HepG2 (cell line): ENCODE data around the gene MMP24OS. TPM values are rescaled to one million over a fixed set of nuclear protein-coding genes. Genes with fewer than 3 reads are reported as not detected.

Source experiments
- ATRX ChIP-seq: sonication (generic); formaldehyde crosslinking; IDR thresholded peaks from 2 replicates; pipeline ENCODE4 v1.4.0; 2020; ENCODE audit warnings: missing genetic modification reagents, borderline replicate concordance
- DNMT1 ChIP-seq: sonication (generic); formaldehyde crosslinking; IDR thresholded peaks from 2 replicates; pipeline ENCODE4 v1.5.1; 2020; ENCODE audit warnings: mild to moderate bottlenecking, missing genetic modification reagents
- KAT8 ChIP-seq: IDR thresholded peaks from 2 replicates; pipeline ENCODE4 v1.6.1; 2016; ENCODE audit warnings: missing genetic modification reagents, missing compliant biosample characterization
- MTA3 ChIP-seq: sonication (generic); formaldehyde crosslinking; IDR thresholded peaks from 2 replicates; pipeline ENCODE4 v1.4.0; 2020; ENCODE audit warnings: missing genetic modification reagents
- NPAS2 ChIP-seq: sonication (generic); formaldehyde crosslinking; IDR thresholded peaks from 2 replicates; pipeline ENCODE4 v1.8.0; 2022; ENCODE audit warnings: mild to moderate bottlenecking, missing genetic modification reagents, borderline replicate concordance
- PAX8 ChIP-seq: sonication (generic); formaldehyde crosslinking; IDR thresholded peaks from 2 replicates; pipeline ENCODE4 v1.8.0; 2022; ENCODE audit warnings: mild to moderate bottlenecking, missing genetic modification reagents, borderline replicate concordance
- RAD51 ChIP-seq: fragments of 450-650 bp; IDR thresholded peaks from 2 replicates; pipeline ENCODE4 v1.6.1; 2016; ENCODE audit warnings: borderline replicate concordance
- SP1 ChIP-seq, 2 experiments: fragments of 450-650 bp in 1 of 2; sonication (generic) in 1 of 2; formaldehyde crosslinking in 1 of 2; IDR thresholded peaks; 2 replicates each; pipeline versions ENCODE4 v1.4.0 to v1.6.1; 2016 to 2020; ENCODE audit warnings: missing genetic modification reagents in 1 of 2
- SYNCRIP ChIP-seq: fragments of 200-400 bp; formaldehyde crosslinking; IDR thresholded peaks from 2 replicates; pipeline ENCODE4 v1.6.1; 2018; ENCODE audit warnings: mild to moderate bottlenecking, low read depth, low read length; ENCODE audit not compliant: insufficient read depth
- ZC3H13 ChIP-seq: sonication (generic); formaldehyde crosslinking; IDR thresholded peaks from 2 replicates; pipeline ENCODE4 v1.8.1; 2023; ENCODE audit warnings: mild to moderate bottlenecking, missing genetic modification reagents, moderate library complexity
- ZFYVE20 ChIP-seq: sonication (generic); formaldehyde crosslinking; IDR thresholded peaks from 2 replicates; pipeline ENCODE4 v1.8.0; 2023; ENCODE audit warnings: low read depth, mild to moderate bottlenecking, moderate library complexity, missing genetic modification reagents, borderline replicate concordance
- ZNF780A ChIP-seq: sonication (generic); formaldehyde crosslinking; IDR thresholded peaks from 2 replicates; pipeline ENCODE4 v1.8.0; 2022; ENCODE audit warnings: mild to moderate bottlenecking, missing genetic modification reagents, moderate library complexity
- polyA plus RNA-seq, 8 experiments: library from polyadenylated mRNA; depleted of rRNA in 3 of 8; stranded (reverse) in 7 of 8; unstranded in 1 of 8; fragments of >200 nt; fragmentation: Illumina TruSeq in 4 of 8; extraction: Trizol in 4 of 8; gene quantifications; 2 replicates each; pipeline versions ENCODE4 v1.2.1 to v1.2.3, GENCODE V29; 2011 to 2016; ENCODE audit warnings: low read depth in 4 of 8, missing spikeins in 1 of 8, mixed read lengths in 1 of 8; ENCODE audit not compliant: insufficient read depth in 1 of 8
- total RNA-seq, 5 experiments: library from RNA; depleted of rRNA; stranded (reverse); fragments of >200 nt; fragmentation: Illumina TruSeq; extraction: Trizol; gene quantifications; 2 replicates each; pipeline ENCODE4 v1.2.3, GENCODE V29; 2016; ENCODE audit warnings: low read depth in 1 of 5
- TF ChIP-seq, protein P1 (sequence below): sonication (generic); formaldehyde crosslinking; IDR thresholded peaks from 2 replicates; pipeline ENCODE4 v1.4.0; 2020; ENCODE audit warnings: missing genetic modification reagents, low read depth, mild to moderate bottlenecking, borderline replicate concordance
- TF ChIP-seq, protein P2 (sequence below): IDR thresholded peaks from 2 replicates; pipeline ENCODE4 v1.6.1; 2016; ENCODE audit warnings: missing biosample characterization, missing genetic modification reagents, low read depth
- TF ChIP-seq, protein P3 (sequence below): sonication (generic); formaldehyde crosslinking; IDR thresholded peaks from 2 replicates; pipeline ENCODE4 v1.8.1; 2022; ENCODE audit warnings: mild to moderate bottlenecking, missing genetic modification reagents
- TF ChIP-seq, protein P4 (sequence below): sonication (generic); formaldehyde crosslinking; IDR thresholded peaks from one replicate; pipeline ENCODE4 v1.5.1; 2020; ENCODE audit warnings: mild to moderate bottlenecking, missing genetic modification reagents; ENCODE audit errors: not compliant biosample characterization

MMP24OS gene
- total and polyA plus RNA-seq, 2 of the 13 experiments (the other 11 are each of a cell fraction or from before 2014, with no cell fraction given) = 6.0 to 8.5 TPM

DNA sequence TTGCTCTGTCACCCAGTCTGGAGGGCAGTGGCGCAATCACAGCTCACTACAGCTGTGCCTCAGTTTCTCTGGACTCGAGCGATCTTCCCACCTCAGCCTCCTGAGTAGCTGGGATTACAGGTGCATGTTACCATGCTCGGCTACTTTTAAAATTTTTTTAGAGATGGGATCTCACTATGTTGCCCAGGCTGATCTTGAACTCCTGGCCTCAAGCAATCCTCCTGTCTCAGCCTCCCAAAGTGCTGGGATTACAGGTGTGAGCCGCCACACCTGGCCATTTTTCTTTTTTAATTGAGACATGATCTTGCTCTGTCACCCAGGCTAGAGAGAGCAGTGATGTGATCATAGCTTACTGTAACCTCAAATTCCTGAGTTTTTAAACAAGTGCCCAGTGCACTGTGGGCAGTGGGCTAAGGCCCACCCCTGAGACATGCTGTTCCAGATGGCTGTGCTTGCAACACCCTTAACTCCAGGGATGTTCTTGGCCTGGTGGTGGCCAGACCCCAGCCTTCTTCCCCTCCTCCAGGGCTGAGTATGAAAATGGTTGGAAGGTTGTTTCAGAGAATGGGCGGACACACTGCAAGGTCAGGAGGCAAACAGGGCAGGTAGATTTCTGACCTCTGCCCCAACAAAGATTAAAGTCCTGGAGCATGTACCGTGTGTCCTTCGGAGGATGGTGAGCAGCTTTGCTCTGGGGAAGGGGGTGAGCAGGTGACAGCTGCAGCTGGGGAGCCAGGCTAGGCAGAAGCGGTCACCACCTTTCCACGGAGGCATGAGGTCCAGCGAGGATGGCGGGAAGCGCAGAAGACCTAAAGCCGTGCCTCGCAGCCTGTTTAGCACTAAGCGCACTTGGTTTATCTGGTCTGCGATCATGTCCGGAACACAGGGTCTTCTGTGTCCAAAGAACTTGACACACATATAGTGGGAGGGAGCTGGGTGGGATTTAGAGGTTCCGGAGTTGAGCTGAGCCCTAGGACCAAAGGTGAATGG is 15.7 kb upstream of the MMP24OS start (continued):
- no peak for TF ChIP-seq KAT8 (CRISPR knock-in tag)
- TF ChIP-seq, protein P1, sequence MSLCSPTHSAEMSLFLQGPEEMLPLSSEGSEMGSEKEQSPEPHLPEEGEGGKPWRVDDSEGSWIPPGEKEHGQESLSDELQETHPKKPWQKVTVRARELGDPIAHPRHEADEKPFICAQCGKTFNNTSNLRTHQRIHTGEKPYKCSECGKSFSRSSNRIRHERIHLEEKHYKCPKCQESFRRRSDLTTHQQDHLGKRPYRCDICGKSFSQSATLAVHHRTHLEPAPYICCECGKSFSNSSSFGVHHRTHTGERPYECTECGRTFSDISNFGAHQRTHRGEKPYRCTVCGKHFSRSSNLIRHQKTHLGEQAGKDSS (CRISPR knock-in tag) = no peak
- TF ChIP-seq SYNCRIP = no peak
- no peak for TF ChIP-seq NPAS2 (CRISPR knock-in tag)
- TF ChIP-seq PAX8 (CRISPR knock-in tag) = no peak
- no peak for TF ChIP-seq ATRX (CRISPR knock-in tag)
- no peak for TF ChIP-seq ZC3H13 (CRISPR knock-in tag)
- TF ChIP-seq, protein P2, sequence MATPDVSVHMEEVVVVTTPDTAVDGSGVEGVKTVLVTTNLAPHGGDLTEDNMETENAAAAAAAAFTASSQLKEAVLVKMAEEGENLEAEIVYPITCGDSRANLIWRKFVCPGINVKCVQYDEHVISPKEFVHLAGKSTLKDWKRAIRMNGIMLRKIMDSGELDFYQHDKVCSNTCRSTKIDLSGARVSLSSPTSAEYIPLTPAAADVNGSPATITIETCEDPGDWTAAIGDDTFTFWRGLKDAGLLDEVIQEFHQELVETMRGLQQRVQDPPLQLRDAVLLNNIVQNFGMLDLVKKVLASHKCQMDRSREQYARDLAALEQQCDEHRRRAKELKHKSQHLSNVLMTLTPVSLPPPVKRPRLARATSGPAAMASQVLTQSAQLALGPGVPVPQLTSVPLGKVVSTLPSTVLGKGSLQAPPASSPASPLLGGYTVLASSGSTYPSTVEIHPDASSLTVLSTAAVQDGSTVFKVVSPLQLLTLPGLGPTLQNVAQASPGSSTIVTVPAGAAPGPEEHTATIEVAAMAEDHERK (CRISPR knock-in tag) = no peak
- no peak for TF ChIP-seq ZNF780A (CRISPR knock-in tag)
- TF ChIP-seq, protein P3, sequence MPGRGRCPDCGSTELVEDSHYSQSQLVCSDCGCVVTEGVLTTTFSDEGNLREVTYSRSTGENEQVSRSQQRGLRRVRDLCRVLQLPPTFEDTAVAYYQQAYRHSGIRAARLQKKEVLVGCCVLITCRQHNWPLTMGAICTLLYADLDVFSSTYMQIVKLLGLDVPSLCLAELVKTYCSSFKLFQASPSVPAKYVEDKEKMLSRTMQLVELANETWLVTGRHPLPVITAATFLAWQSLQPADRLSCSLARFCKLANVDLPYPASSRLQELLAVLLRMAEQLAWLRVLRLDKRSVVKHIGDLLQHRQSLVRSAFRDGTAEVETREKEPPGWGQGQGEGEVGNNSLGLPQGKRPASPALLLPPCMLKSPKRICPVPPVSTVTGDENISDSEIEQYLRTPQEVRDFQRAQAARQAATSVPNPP = no peak
- TF ChIP-seq ZFYVE20 (CRISPR knock-in tag) = 0 out of 2 replicates have a peak, but pooled peaks have one; percentile 43
- TF ChIP-seq SP1 (IDR thresholded peaks at IDR 0.05) = no peak
- TF ChIP-seq SP1 (CRISPR knock-in tag; IDR thresholded peaks at IDR 0.05) = no peak
- TF ChIP-seq MTA3 (CRISPR knock-in tag) = no peak
- TF ChIP-seq DNMT1 = no peak
- TF ChIP-seq, protein P4, sequence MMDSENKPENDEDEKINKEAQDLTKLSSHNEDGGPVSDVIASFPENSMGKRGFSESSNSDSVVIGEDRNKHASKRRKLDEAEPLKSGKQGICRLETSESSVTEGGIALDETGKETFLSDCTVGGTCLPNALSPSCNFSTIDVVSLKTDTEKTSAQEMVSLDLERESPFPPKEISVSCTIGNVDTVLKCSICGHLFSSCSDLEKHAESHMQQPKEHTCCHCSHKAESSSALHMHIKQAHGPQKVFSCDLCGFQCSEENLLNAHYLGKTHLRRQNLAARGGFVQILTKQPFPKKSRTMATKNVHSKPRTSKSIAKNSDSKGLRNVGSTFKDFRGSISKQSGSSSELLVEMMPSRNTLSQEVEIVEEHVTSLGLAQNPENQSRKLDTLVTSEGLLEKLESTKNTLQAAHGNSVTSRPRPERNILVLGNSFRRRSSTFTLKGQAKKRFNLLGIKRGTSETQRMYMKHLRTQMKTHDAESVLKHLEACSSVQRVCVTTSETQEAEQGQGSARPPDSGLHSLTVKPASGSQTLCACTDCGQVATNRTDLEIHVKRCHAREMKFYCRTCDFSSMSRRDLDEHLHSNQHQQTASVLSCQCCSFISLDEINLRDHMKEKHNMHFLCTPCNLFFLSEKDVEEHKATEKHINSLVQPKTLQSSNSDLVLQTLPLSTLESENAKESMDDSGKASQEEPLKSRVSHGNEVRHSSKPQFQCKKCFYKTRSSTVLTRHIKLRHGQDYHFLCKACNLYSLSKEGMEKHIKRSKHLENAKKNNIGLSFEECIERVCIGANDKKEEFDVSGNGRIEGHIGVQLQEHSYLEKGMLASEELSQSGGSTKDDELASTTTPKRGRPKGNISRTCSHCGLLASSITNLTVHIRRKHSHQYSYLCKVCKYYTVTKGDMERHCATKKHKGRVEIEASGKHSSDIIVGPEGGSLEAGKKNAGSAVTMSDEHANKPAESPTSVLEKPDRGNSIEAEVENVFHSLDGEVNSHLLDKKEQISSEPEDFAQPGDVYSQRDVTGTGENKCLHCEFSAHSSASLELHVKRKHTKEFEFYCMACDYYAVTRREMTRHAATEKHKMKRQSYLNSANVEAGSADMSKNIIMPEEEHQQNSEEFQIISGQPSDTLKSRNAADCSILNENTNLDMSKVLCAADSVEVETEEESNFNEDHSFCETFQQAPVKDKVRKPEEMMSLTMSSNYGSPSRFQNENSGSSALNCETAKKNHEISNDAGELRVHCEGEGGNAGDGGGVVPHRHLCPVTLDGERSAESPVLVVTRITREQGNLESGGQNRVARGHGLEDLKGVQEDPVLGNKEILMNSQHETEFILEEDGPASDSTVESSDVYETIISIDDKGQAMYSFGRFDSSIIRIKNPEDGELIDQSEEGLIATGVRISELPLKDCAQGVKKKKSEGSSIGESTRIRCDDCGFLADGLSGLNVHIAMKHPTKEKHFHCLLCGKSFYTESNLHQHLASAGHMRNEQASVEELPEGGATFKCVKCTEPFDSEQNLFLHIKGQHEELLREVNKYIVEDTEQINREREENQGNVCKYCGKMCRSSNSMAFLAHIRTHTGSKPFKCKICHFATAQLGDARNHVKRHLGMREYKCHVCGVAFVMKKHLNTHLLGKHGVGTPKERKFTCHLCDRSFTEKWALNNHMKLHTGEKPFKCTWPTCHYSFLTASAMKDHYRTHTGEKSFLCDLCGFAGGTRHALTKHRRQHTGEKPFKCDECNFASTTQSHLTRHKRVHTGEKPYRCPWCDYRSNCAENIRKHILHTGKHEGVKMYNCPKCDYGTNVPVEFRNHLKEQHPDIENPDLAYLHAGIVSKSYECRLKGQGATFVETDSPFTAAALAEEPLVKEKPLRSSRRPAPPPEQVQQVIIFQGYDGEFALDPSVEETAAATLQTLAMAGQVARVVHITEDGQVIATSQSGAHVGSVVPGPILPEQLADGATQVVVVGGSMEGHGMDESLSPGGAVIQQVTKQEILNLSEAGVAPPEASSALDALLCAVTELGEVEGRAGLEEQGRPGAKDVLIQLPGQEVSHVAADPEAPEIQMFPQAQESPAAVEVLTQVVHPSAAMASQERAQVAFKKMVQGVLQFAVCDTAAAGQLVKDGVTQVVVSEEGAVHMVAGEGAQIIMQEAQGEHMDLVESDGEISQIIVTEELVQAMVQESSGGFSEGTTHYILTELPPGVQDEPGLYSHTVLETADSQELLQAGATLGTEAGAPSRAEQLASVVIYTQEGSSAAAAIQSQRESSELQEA = peak; percentile 25
- TF ChIP-seq RAD51 = no peak
